ENCODE measurements around the gene MMP13. TPM values are rescaled to one million over a fixed set of nuclear protein-coding genes. Genes with fewer than 3 reads are reported as not detected.

Gene MMP13
- total and polyA plus RNA-seq, 2 of the 13 experiments (the other 11 are each of a cell fraction or from before 2014, with no cell fraction given) = not detected

- Histone ChIP-seq H2AFZ (ENCODE audit: low read length) (no peak overlapping the region), H3K4me1 (ENCODE audit: insufficient read depth, low read length) (no peaks in the 10 kb centered on the region), H4K20me1 (ENCODE audit: insufficient read depth, low read length) (no peaks in the 10 kb centered on the region), H3K4me2 (ENCODE audit: low read depth, low read length) (no peak overlapping the region), H3K9me3 (ENCODE audit: low read length) (no peaks in the 10 kb centered on the region), H3K79me2 (ENCODE audit: insufficient read depth, low read length) (no peaks in the 10 kb centered on the region), H3K27me3 (ENCODE audit: control insufficient read depth in 1 of 2, insufficient read depth in 2 of 2, low read length in 2 of 2) (no peaks in the 10 kb centered on the region), H3K27ac (ENCODE audit: extremely low read length, insufficient read depth, low read length) (no peak overlapping the region), H3K36me3 (replicated peaks in 1 of 2; ENCODE audit: control insufficient read depth in 1 of 2, insufficient read depth in 2 of 2, low read length in 2 of 2) (no peaks in the 10 kb centered on the region), H3K9ac (ENCODE audit: insufficient read depth, low read depth, low read length) (no peak overlapping the region), H3K4me3 (replicated peaks in 1 of 3; ENCODE audit: insufficient read depth in 1 of 3, low read depth in 2 of 3, low read length in 3 of 3) (no peak overlapping the region)
- no peak for ATAC-seq
- DNase-seq (ENCODE audit: low spot score) = no peak
- intact Hi-C loops (cut with micrococcal nuclease; ENCODE audit: unreplicated experiment) = no loop called here
- FAIRE-seq = no peak
- in situ Hi-C loops (cut with HindIII; ENCODE audit: extremely low pct_ligation_motif_present, low pct_unique_long_range_greater_than_20kb) = loop anchor here (25.0 kb wide), 1 partner anchor 189 kb away; no protein-coding TSS in a partner anchor
- ChIA-PET POLR2A (no interaction called here), CTCF (ENCODE audit: low intra/inter-chr PET ratio, low total read pairs) (no interaction called here)
- 73% methylated on average over 3 of the region's 3 CpGs for WGBS (ENCODE audit: low lambda C conversion rate)
- no TSS peak for BruUV-seq (replicated peaks)
- TF ChIP-seq ELF4 (CRISPR knock-in tag; IDR thresholded peaks at IDR 0.05; ENCODE audit: borderline replicate concordance) = no peak
- no peak for TF ChIP-seq ZNF614 (CRISPR knock-in tag; IDR thresholded peaks at IDR 0.05; ENCODE audit: borderline replicate concordance)
- no peak for TF ChIP-seq ZNF142 (CRISPR knock-in tag; IDR thresholded peaks at IDR 0.05)
- TF ChIP-seq, protein P1, sequence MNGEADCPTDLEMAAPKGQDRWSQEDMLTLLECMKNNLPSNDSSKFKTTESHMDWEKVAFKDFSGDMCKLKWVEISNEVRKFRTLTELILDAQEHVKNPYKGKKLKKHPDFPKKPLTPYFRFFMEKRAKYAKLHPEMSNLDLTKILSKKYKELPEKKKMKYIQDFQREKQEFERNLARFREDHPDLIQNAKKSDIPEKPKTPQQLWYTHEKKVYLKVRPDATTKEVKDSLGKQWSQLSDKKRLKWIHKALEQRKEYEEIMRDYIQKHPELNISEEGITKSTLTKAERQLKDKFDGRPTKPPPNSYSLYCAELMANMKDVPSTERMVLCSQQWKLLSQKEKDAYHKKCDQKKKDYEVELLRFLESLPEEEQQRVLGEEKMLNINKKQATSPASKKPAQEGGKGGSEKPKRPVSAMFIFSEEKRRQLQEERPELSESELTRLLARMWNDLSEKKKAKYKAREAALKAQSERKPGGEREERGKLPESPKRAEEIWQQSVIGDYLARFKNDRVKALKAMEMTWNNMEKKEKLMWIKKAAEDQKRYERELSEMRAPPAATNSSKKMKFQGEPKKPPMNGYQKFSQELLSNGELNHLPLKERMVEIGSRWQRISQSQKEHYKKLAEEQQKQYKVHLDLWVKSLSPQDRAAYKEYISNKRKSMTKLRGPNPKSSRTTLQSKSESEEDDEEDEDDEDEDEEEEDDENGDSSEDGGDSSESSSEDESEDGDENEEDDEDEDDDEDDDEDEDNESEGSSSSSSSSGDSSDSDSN (CRISPR knock-in tag; IDR thresholded peaks at IDR 0.05) = no peak
- TF ChIP-seq, protein P2, sequence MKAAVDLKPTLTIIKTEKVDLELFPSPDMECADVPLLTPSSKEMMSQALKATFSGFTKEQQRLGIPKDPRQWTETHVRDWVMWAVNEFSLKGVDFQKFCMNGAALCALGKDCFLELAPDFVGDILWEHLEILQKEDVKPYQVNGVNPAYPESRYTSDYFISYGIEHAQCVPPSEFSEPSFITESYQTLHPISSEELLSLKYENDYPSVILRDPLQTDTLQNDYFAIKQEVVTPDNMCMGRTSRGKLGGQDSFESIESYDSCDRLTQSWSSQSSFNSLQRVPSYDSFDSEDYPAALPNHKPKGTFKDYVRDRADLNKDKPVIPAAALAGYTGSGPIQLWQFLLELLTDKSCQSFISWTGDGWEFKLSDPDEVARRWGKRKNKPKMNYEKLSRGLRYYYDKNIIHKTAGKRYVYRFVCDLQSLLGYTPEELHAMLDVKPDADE (CRISPR knock-in tag; IDR thresholded peaks at IDR 0.05) = no peak
- no peak for TF ChIP-seq REPIN1 (CRISPR knock-in tag; IDR thresholded peaks at IDR 0.05; ENCODE audit: borderline replicate concordance, low read depth)
- TF ChIP-seq FOXO1 (CRISPR knock-in tag; IDR thresholded peaks at IDR 0.05) = no peak
- no peak for TF ChIP-seq ZKSCAN5 (CRISPR knock-in tag; IDR thresholded peaks at IDR 0.05)
- TF ChIP-seq BHLHE40 (IDR thresholded peaks at IDR 0.05; ENCODE audit: low read length) = no peak
- TF ChIP-seq ZBTB34 (CRISPR knock-in tag; IDR thresholded peaks at IDR 0.05) = no peak
- no peak for TF ChIP-seq CREM (IDR thresholded peaks at IDR 0.05)
- no peak for TF ChIP-seq CREM (CRISPR knock-in tag; IDR thresholded peaks at IDR 0.05)
- TF ChIP-seq ISX (CRISPR knock-in tag; conservative IDR thresholded peaks at IDR 0.05) = no peak
- TF ChIP-seq SRSF1 (optimal IDR thresholded peaks at IDR 0.05; ENCODE audit: low read depth, low read length) = no peak
Measured at GRCh38 chr11:102925988-102926387, 29.5 kb downstream of the MMP13 start.
